GM23338 (cell line): Measurements from ENCODE around the gene REG1A. TPM values are rescaled to one million over a fixed set of nuclear protein-coding genes. Genes with fewer than 3 reads are reported as not detected.

ENCODE experiments used
- ATAC-seq: fragments of 200-7000 bp; cut with Tn5 transposase; 3 replicates; pipeline ENCODE4 v1.9.1; 2020
- DNase-seq: peaks from one replicate; pipeline ENCODE4 v3.0.0-alpha.2; 2015; ENCODE audit warnings: low spot score
- H2AFZ ChIP-seq: fragments of 200-600 bp; sonication (generic); 2 replicates; pipeline ENCODE4 v1.8.0; 2016; ENCODE audit warnings: antibody characterized with exemption, mild to moderate bottlenecking, moderate library complexity
- H3F3A ChIP-seq: fragments of 200-600 bp; sonication (generic); replicated peaks from 2 replicates; pipeline ENCODE4 v1.8.0; 2017; ENCODE audit warnings: antibody characterized with exemption, mixed run types, low read depth
- H3K27ac ChIP-seq: fragments of 200-600 bp; sonication (generic); 2 replicates; pipeline ENCODE4 v1.6.1; 2016; ENCODE audit warnings: low read depth
- H3K27me3 ChIP-seq: fragments of 200-600 bp; sonication (generic); 2 replicates; pipeline ENCODE4 v1.8.0; 2016; ENCODE audit warnings: mild to moderate bottlenecking, mixed run types, moderate library complexity; ENCODE audit not compliant: insufficient read depth
- H3K36me3 ChIP-seq: fragments of 200-600 bp; sonication (generic); 2 replicates; pipeline ENCODE4 v1.8.0; 2016; ENCODE audit warnings: mild to moderate bottlenecking; ENCODE audit not compliant: insufficient read depth
- H3K4me1 ChIP-seq: fragments of 200-600 bp; sonication (generic); 2 replicates; pipeline ENCODE4 v1.8.0; 2016; ENCODE audit warnings: mild to moderate bottlenecking, moderate library complexity; ENCODE audit not compliant: insufficient read depth
- H3K4me2 ChIP-seq: fragments of 200-600 bp; sonication (generic); 2 replicates; pipeline ENCODE4 v1.7.1; 2017; ENCODE audit warnings: mixed run types
- H3K4me3 ChIP-seq: fragments of 200-600 bp; sonication (generic); 2 replicates; pipeline ENCODE4 v1.6.1; 2016; ENCODE audit warnings: mixed run types
- H3K79me2 ChIP-seq: fragments of 200-600 bp; sonication (generic); replicated peaks from 2 replicates; pipeline ENCODE4 v1.8.0; 2017; ENCODE audit warnings: mild to moderate bottlenecking; ENCODE audit not compliant: insufficient read depth
- H3K9me2 ChIP-seq: fragments of 200-600 bp; sonication (generic); 2 replicates; pipeline ENCODE4 v1.8.0; 2017; ENCODE audit not compliant: insufficient read depth
- H4K20me1 ChIP-seq: fragments of 200-600 bp; sonication (generic); replicated peaks from 2 replicates; pipeline ENCODE4 v1.8.0; 2017; ENCODE audit warnings: mild to moderate bottlenecking; ENCODE audit not compliant: insufficient read depth
- H3K27ac Mint-ChIP-seq: 2 replicates; pipeline ENCODE4 v1.8.0; 2020; ENCODE audit warnings: inconsistent platforms, mild to moderate bottlenecking, moderate library complexity, mixed read lengths
- H3K27me3 Mint-ChIP-seq: 3 replicates; pipeline ENCODE4 v1.8.0; 2022; ENCODE audit warnings: low read depth, mild to moderate bottlenecking, moderate library complexity, mixed read lengths, inconsistent platforms; ENCODE audit not compliant: insufficient read depth, poor library complexity
- H3K36me3 Mint-ChIP-seq: 3 replicates; pipeline ENCODE4 v1.8.0; 2021; ENCODE audit warnings: low read depth, mild to moderate bottlenecking, inconsistent platforms, moderate library complexity, mixed read lengths
- H3K4me1 Mint-ChIP-seq: 3 replicates; pipeline ENCODE4 v1.8.0; 2020; ENCODE audit warnings: mild to moderate bottlenecking, inconsistent platforms, mixed read lengths
- H3K4me3 Mint-ChIP-seq: 3 replicates; pipeline ENCODE4 v1.8.0; 2021; ENCODE audit warnings: moderate library complexity, mild to moderate bottlenecking, inconsistent platforms, mixed read lengths
- H3K9me3 Mint-ChIP-seq: 3 replicates; pipeline ENCODE4 v1.8.0; 2020; ENCODE audit warnings: moderate library complexity, mild to moderate bottlenecking, inconsistent platforms, mixed read lengths
- CTCF ChIP-seq, 2 experiments: fragments of 200-600 bp in 1 of 2; sonication (generic) in 1 of 2; conservative IDR thresholded peaks; 2 replicates each; pipeline versions ENCODE4 v1.5.1 to v1.6.1; 2016 to 2017; ENCODE audit warnings: antibody characterized with exemption in 2 of 2, low read depth in 2 of 2, mild to moderate bottlenecking in 2 of 2, moderate library complexity in 1 of 2
- ETS1 ChIP-seq: IDR thresholded peaks from 2 replicates; pipeline ENCODE4 v1.6.1; 2016; ENCODE audit warnings: antibody characterized with exemption
- JUNB ChIP-seq: IDR thresholded peaks from one replicate; pipeline ENCODE4 v1.6.1; 2016; ENCODE audit warnings: antibody characterized with exemption; ENCODE audit not compliant: unreplicated experiment
- ZNF462 ChIP-seq: fragments of 250-450 bp; sonication (Bioruptor Pico); IDR thresholded peaks from 2 replicates; pipeline ENCODE4 v1.5.0; 2020; ENCODE audit warnings: mild to moderate bottlenecking, moderate library complexity
- polyA plus RNA-seq: library from polyadenylated mRNA; unstranded; fragments of >200 nt; fragmentation: Nextera tagmentation; extraction: Ambion mirVana; gene quantifications from 2 replicates; pipeline ENCODE4 v1.2.1, GENCODE V29; 2016
- total RNA-seq: library from RNA; depleted of rRNA; stranded (reverse); fragments of >200 nt; shearing (Covaris generic); gene quantifications from 2 replicates; pipeline ENCODE4 v1.2.3, GENCODE V29; 2014

Gene REG1A
- total and polyA plus RNA-seq, 2 experiments from 2014 or later: not detected

- Histone ChIP-seq H2AFZ (no peak overlapping the region), H3K9me2 (peaks cover 12% of the 10 kb centered on the region; the same call in 1 of the 2 replicates), H3K27ac (no peak overlapping the region), H3K4me2 (no peak overlapping the region), H3K79me2 (no peaks in the 10 kb centered on the region), H3F3A (no peaks in the 10 kb centered on the region), H3K4me1 (peaks cover 10% of the 10 kb centered on the region; the same call in 1 of the 2 replicates), H3K27me3 (no peaks in the 10 kb centered on the region), H3K36me3 (no peaks in the 10 kb centered on the region), H3K4me3 (no peak overlapping the region), H4K20me1 (no peaks in the 10 kb centered on the region)
- Mint-ChIP-seq H3K36me3 (no peaks in the 10 kb centered on the region; the same call in 2 of the 3 replicates), H3K4me1 (peaks cover 8% of the 10 kb centered on the region; the same call in 2 of the 3 replicates), H3K27ac (no peak overlapping the region), H3K27me3 (peaks cover 2% of the 10 kb centered on the region), H3K4me3 (no peak overlapping the region), H3K9me3 (peaks cover 7% of the 10 kb centered on the region; the same call in 2 of the 3 replicates)
- TF ChIP-seq ETS1 (no peak), JUNB (no peak), ZNF462 (CRISPR knock-in tag) (no peak), CTCF (conservative IDR thresholded peaks at IDR 0.05; ENCODE audit: low read depth in 2 of 2) (no peak)
- no peak for DNase-seq
- no peak for ATAC-seq
Observed at GRCh38 chr2:79083597-79084251, 36.6 kb upstream of the REG1A start.
